ENCODE data around the gene HDAC4. TPM values are rescaled to one million over a fixed set of nuclear protein-coding genes. Genes with fewer than 3 reads are reported as not detected.

The HDAC4 gene
- total and polyA plus RNA-seq, 2 donors (not counting 1 experiment from before 2014, with no cell fraction given), result 13.5 to 46.0 TPM

DNA sequence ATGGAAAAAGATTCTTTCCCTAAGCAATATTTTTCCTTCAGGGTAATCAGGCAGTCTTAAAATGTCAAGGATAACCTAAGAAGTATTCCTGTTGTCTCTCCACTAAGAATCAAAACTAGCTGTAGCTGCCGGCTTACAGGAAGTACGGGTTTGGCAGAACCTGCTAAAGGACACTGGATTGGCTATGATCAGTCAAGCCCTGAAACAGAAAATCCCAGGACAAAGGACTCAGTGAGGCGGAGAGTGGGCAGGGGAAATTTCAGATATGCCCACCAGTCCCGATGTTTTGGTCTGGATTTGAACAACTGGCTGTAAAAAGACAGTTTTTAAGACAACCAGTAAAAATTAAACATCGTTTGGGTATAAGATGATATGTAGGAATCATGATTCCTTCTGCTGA lies 155.7 kb downstream of the HDAC4 start:
- H3K4me1 ChIP-seq (ENCODE audit: control insufficient read depth in 2 of 2, insufficient read depth in 2 of 2, low read length in 2 of 2), result peaks cover 5 to 11% of the 10 kb centered on the region in 2 donors
- H3K9me3 Mint-ChIP-seq (ENCODE audit: insufficient read depth), result no peaks in the 10 kb centered on the region
- TF ChIP-seq EZH2 (IDR thresholded peaks at IDR 0.05; ENCODE audit: borderline replicate concordance, insufficient read depth, low read depth, low read length, poor library complexity, severe bottlenecking), result no peak
- TF ChIP-seq, protein P1, sequence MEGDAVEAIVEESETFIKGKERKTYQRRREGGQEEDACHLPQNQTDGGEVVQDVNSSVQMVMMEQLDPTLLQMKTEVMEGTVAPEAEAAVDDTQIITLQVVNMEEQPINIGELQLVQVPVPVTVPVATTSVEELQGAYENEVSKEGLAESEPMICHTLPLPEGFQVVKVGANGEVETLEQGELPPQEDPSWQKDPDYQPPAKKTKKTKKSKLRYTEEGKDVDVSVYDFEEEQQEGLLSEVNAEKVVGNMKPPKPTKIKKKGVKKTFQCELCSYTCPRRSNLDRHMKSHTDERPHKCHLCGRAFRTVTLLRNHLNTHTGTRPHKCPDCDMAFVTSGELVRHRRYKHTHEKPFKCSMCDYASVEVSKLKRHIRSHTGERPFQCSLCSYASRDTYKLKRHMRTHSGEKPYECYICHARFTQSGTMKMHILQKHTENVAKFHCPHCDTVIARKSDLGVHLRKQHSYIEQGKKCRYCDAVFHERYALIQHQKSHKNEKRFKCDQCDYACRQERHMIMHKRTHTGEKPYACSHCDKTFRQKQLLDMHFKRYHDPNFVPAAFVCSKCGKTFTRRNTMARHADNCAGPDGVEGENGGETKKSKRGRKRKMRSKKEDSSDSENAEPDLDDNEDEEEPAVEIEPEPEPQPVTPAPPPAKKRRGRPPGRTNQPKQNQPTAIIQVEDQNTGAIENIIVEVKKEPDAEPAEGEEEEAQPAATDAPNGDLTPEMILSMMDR (IDR thresholded peaks at IDR 0.05), result no peak
- H3K27ac ChIP-seq (ENCODE audit: low read length in 2 of 2), result no peak overlapping the region
- H3K79me2 ChIP-seq (ENCODE audit: control insufficient read depth, insufficient read depth, low read length), result peaks cover 68% of the 10 kb centered on the region
- peaks cover 8% of the 10 kb centered on the region for H3K4me1 Mint-ChIP-seq
- DNase-seq (no peak), ATAC-seq (ENCODE audit: low read depth) (no peak)
- H3K4me3 ChIP-seq (ENCODE audit: control extremely low read depth in 1 of 5, extremely low read depth in 1 of 5, insufficient read depth in 1 of 5, low read depth in 2 of 5, low read length in 4 of 5), result no peak overlapping the region
- intact Hi-C loops (cut with micrococcal nuclease), result no loop called here
- peaks cover 71% of the 10 kb centered on the region for H4K20me1 ChIP-seq (ENCODE audit: control insufficient read depth, insufficient read depth, low read length, poor library complexity, severe bottlenecking)
- no peaks in the 10 kb centered on the region for H3K9me3 ChIP-seq (ENCODE audit: control extremely low read depth in 1 of 3, control insufficient read depth in 2 of 3, insufficient read depth in 1 of 3, low read length in 2 of 3)
- WGBS (ENCODE audit: insufficient coverage), result 57% methylated on average over 3 of the region's 5 CpGs
- ChIA-PET CTCF (no interaction called here), POLR2A (no interaction called here)
- H2AFZ ChIP-seq (ENCODE audit: insufficient read depth, low read depth, low read length, poor library complexity, severe bottlenecking), result no peak overlapping the region
- H3K27me3 ChIP-seq (replicated peaks in 1 of 4; ENCODE audit: control extremely low read depth in 1 of 4, control insufficient read depth in 3 of 4, insufficient read depth in 4 of 4, low read length in 3 of 4), result peaks cover 0 to 13% (median 0%) of the 10 kb centered on the region in 4 experiments
- no peaks in the 10 kb centered on the region for H3K36me3 ChIP-seq (replicated peaks in 1 of 2; ENCODE audit: control extremely low read depth in 1 of 2, control insufficient read depth in 1 of 2, extremely low read depth in 1 of 2, insufficient read depth in 2 of 2, low read length in 1 of 2)
- H3K9ac ChIP-seq (ENCODE audit: low read length), result no peak overlapping the region
- H3K27ac Mint-ChIP-seq, result no peak overlapping the region
- H3K4me2 ChIP-seq (replicated peaks; ENCODE audit: low read depth, low read length, poor library complexity, severe bottlenecking), result no peak overlapping the region
- H3K4me3 Mint-ChIP-seq, result no peak overlapping the region
- peaks cover 6% of the 10 kb centered on the region for H3K27me3 Mint-ChIP-seq

DNA sequence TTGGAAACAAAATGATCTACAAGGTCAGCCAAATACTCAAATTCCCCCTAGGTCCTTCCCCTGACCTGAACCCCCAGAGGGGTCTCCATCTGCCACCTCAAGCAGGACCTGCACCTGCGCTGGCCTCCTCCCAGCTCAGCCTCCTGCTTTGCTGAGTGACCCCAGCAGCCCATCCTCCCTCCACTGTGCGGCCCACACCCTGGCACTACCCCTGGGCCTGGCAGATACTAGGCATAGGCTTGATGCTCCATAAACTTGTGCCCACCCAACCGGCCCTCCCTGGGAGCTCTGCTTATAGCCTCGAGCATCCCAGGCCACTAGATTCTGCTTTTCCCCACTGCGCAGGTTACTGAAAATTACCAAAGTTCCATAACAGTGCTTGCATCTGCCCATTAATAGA lies 156.2 kb downstream of the HDAC4 start:
- TF ChIP-seq, protein P1 (IDR thresholded peaks at IDR 0.05), result no peak
- TF ChIP-seq EZH2 (IDR thresholded peaks at IDR 0.05; ENCODE audit: borderline replicate concordance, insufficient read depth, low read depth, low read length, poor library complexity, severe bottlenecking), result no peak
- DNase-seq, result no peak
- ChIA-PET POLR2A (no interaction called here), CTCF (no interaction called here)
- no peaks in the 10 kb centered on the region for H3K9me3 ChIP-seq (ENCODE audit: control extremely low read depth in 1 of 3, control insufficient read depth in 2 of 3, insufficient read depth in 1 of 3, low read length in 2 of 3)
- no peak for ATAC-seq (ENCODE audit: low read depth)
- Mint-ChIP-seq H3K9me3 (ENCODE audit: insufficient read depth) (no peaks in the 10 kb centered on the region), H3K27ac (no peak overlapping the region), H3K4me3 (no peak overlapping the region), H3K4me1 (peaks cover 11% of the 10 kb centered on the region), H3K27me3 (peaks cover 6% of the 10 kb centered on the region)
- no peak overlapping the region for H3K27ac ChIP-seq (ENCODE audit: low read length in 2 of 2)
- intact Hi-C loops (cut with micrococcal nuclease), result no loop called here
- no peak overlapping the region for H3K4me3 ChIP-seq (ENCODE audit: control extremely low read depth in 1 of 5, extremely low read depth in 1 of 5, insufficient read depth in 1 of 5, low read depth in 2 of 5, low read length in 4 of 5)
- no peak overlapping the region for H2AFZ ChIP-seq (ENCODE audit: insufficient read depth, low read depth, low read length, poor library complexity, severe bottlenecking)
- H3K4me1 ChIP-seq (ENCODE audit: control insufficient read depth in 2 of 2, insufficient read depth in 2 of 2, low read length in 2 of 2), result peaks cover 8 to 15% of the 10 kb centered on the region in 2 donors
- peaks cover 70% of the 10 kb centered on the region for H4K20me1 ChIP-seq (ENCODE audit: control insufficient read depth, insufficient read depth, low read length, poor library complexity, severe bottlenecking)
- 100% methylated on average over 3 of the region's 5 CpGs for WGBS (ENCODE audit: insufficient coverage)
- no peak overlapping the region for H3K9ac ChIP-seq (ENCODE audit: low read length)
- H3K4me2 ChIP-seq (replicated peaks; ENCODE audit: low read depth, low read length, poor library complexity, severe bottlenecking), result no peak overlapping the region
- peaks cover 69% of the 10 kb centered on the region for H3K79me2 ChIP-seq (ENCODE audit: control insufficient read depth, insufficient read depth, low read length)
- no peaks in the 10 kb centered on the region for H3K36me3 ChIP-seq (replicated peaks in 1 of 2; ENCODE audit: control extremely low read depth in 1 of 2, control insufficient read depth in 1 of 2, extremely low read depth in 1 of 2, insufficient read depth in 2 of 2, low read length in 1 of 2)
- peaks cover 0 to 8% (median 0%) of the 10 kb centered on the region in 4 experiments for H3K27me3 ChIP-seq (replicated peaks in 1 of 4; ENCODE audit: control extremely low read depth in 1 of 4, control insufficient read depth in 3 of 4, insufficient read depth in 4 of 4, low read length in 3 of 4)
